Heart left ventricle (tissue), 13 donors: ENCODE data around the gene CNTNAP5.

Experiments
- POLR2A ChIP-seq, 2 donors: fragments of 450-650 bp; IDR thresholded peaks; one replicate each; pipeline ENCODE4 v1.6.1; 2017; ENCODE audit warnings: antibody characterized with exemption in 2 of 2, mild to moderate bottlenecking in 2 of 2, moderate library complexity in 2 of 2
- TF ChIP-seq, protein P1 (sequence below), 12 donors: fragments of 200-600 bp; sonication (generic) in 4 of 12; IDR thresholded peaks; one replicate each; pipeline versions ENCODE4 v1.5.0 to v1.8.0; 2018 to 2022; ENCODE audit warnings: antibody characterized with exemption in 12 of 12, mild to moderate bottlenecking in 5 of 12
- donor health status: ischemic (EF 13 %, LVEDD 7.1; RV severe dilation, severe dysfunction).
- donor health status: DM: no; HTN: yes; CAD: no.
- donor health status: DM: no; HTN: no; CAD: no.
- donor health status: ischemic (EF 25% LVEDD 6.9; RV normal size, moderate dysfunction).
- donor health status: ischemic (EF 25% LVEDD 5.7; RV mildly dilated, moderate dysfunction).
- donor health status: ischemic (EF 35%, LVEDD 5.7; RV mildly dilated, moderate dysfunction).
- donor health status: nonischemic (EF 11% LVEDD 7.7; RV severe dilation, severe dysfunction).
- donor health status: DM: yes; HTN: yes; CAD: no.
- donor health status: PGD.
- donor health status: ischemic (EF 29% LVEDD 5.4; RV normal size, mild dysfunction).
- donor health status: nonischemic (EF 23%, LVEDD 6.1; RV moderate dilation, normal function).

DNA sequence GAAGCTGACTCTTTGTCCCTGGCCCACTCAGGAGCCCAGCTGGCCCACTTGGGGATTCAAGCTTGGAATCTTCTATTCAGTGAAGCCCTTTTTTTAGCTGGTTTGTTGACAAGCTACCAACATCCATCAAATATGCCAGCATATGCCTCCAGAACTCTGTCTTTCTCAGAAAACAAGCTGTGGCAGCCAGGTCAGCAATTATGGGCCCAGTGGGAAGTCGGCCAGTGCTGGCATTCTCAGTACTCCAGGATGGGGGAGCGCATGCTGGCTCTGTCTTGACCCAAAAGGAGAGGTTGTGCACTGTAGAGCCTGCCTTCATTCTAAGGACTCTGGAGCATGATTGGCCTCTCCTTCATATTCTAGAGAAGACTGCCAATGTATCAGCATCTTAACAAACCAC lies 401.5 kb downstream of the CNTNAP5 start:
- TF ChIP-seq, protein P1, sequence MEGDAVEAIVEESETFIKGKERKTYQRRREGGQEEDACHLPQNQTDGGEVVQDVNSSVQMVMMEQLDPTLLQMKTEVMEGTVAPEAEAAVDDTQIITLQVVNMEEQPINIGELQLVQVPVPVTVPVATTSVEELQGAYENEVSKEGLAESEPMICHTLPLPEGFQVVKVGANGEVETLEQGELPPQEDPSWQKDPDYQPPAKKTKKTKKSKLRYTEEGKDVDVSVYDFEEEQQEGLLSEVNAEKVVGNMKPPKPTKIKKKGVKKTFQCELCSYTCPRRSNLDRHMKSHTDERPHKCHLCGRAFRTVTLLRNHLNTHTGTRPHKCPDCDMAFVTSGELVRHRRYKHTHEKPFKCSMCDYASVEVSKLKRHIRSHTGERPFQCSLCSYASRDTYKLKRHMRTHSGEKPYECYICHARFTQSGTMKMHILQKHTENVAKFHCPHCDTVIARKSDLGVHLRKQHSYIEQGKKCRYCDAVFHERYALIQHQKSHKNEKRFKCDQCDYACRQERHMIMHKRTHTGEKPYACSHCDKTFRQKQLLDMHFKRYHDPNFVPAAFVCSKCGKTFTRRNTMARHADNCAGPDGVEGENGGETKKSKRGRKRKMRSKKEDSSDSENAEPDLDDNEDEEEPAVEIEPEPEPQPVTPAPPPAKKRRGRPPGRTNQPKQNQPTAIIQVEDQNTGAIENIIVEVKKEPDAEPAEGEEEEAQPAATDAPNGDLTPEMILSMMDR (IDR thresholded peaks at IDR 0.05) = no peak
- TF ChIP-seq POLR2A (IDR thresholded peaks at IDR 0.05) = no peak
